Fibroblast of lung (primary cell): ENCODE data around the gene HMG20B. TPM values are rescaled to one million over a fixed set of nuclear protein-coding genes. Genes with fewer than 3 reads are reported as not detected.
"Not testable (repeated sequence)": the region's sequence is repeated elsewhere in the genome, so short reads cannot be mapped to it uniquely, and the experiment has no call there.

Source experiments
- DNase-seq, 2 donors: peaks; one replicate each; pipeline versions ENCODE4 v3.0.0 to v3.0.0-alpha.2; 2010; ENCODE audit warnings: low read depth in 2 of 2
- H2AFZ ChIP-seq: 2 replicates; pipeline ENCODE4 v1.5.1; 2012; ENCODE audit warnings: low read length, control low read depth, inconsistent platforms
- H3K27ac ChIP-seq: 2 replicates; pipeline ENCODE4 v1.5.1; 2011; ENCODE audit warnings: low read length, control low read depth; ENCODE audit not compliant: insufficient read depth
- H3K27me3 ChIP-seq: 2 replicates; pipeline ENCODE4 v1.5.1; 2011; ENCODE audit warnings: mild to moderate bottlenecking, low read length; ENCODE audit not compliant: control insufficient read depth, insufficient read depth
- H3K36me3 ChIP-seq: 2 replicates; pipeline ENCODE4 v1.5.1; 2011; ENCODE audit warnings: low read length; ENCODE audit not compliant: control insufficient read depth, insufficient read depth
- H3K4me1 ChIP-seq: 2 replicates; pipeline ENCODE4 v1.5.1; 2011; ENCODE audit warnings: low read length; ENCODE audit not compliant: control insufficient read depth, insufficient read depth; ENCODE audit errors: extremely low read depth
- H3K4me2 ChIP-seq: 2 replicates; pipeline ENCODE4 v1.5.1; 2011; ENCODE audit warnings: low read length, control low read depth; ENCODE audit not compliant: insufficient read depth; ENCODE audit errors: extremely low read depth
- H3K4me3 ChIP-seq, 4 experiments: fragments of 200-600 bp in 1 of 4; sonication (generic) in 1 of 4; replicated peaks in 1 of 4; 2 replicates each; pipeline ENCODE4 v1.5.1; 2011 to 2016; ENCODE audit warnings: low read length in 4 of 4, low read depth in 3 of 4, mild to moderate bottlenecking in 3 of 4, control low read depth in 2 of 4, inconsistent platforms in 1 of 4, mixed read lengths in 1 of 4; ENCODE audit not compliant: insufficient read depth in 1 of 4; ENCODE audit errors: control extremely low read depth in 1 of 4
- H3K79me2 ChIP-seq: 2 replicates; pipeline ENCODE4 v1.5.1; 2012; ENCODE audit warnings: mild to moderate bottlenecking, low read length, inconsistent platforms; ENCODE audit not compliant: control insufficient read depth, insufficient read depth
- H3K9ac ChIP-seq: 2 replicates; pipeline ENCODE4 v1.5.1; 2011; ENCODE audit warnings: mild to moderate bottlenecking, low read length, control low read depth; ENCODE audit not compliant: insufficient read depth
- H3K9me3 ChIP-seq: 2 replicates; pipeline ENCODE4 v1.5.1; 2012; ENCODE audit warnings: low read depth, low read length; ENCODE audit not compliant: control insufficient read depth, insufficient read depth
- H4K20me1 ChIP-seq: 2 replicates; pipeline ENCODE4 v1.5.1; 2011; ENCODE audit warnings: low read length; ENCODE audit not compliant: control insufficient read depth, insufficient read depth; ENCODE audit errors: extremely low read depth
- EZH2 ChIP-seq: IDR thresholded peaks from 2 replicates; pipeline ENCODE4 v1.5.1; 2012; ENCODE audit warnings: low read length, control low read depth, mild to moderate bottlenecking; ENCODE audit errors: missing control alignments
- polyA plus RNA-seq, 2 donors: library from polyadenylated mRNA; depleted of rRNA in 1 of 2; stranded (reverse) in 1 of 2; unstranded in 1 of 2; fragments of >200 nt; gene quantifications; 2 replicates each; pipeline ENCODE4 v1.2.1, GENCODE V29; 2011 to 2012; ENCODE audit warnings: missing spikeins in 1 of 2
- total RNA-seq: library from RNA; depleted of rRNA; stranded (reverse); fragments of >200 nt; gene quantifications from 2 replicates; pipeline ENCODE4 v1.2.1, GENCODE V29; 2014
- TF ChIP-seq, protein P1 (sequence below), 2 donors: IDR thresholded peaks in 1 of 2; conservative IDR thresholded peaks in 1 of 2; 1 replicate in 1 of 2; 2 replicates in 1 of 2; pipeline ENCODE4 v1.5.1; 2011 to 2012; ENCODE audit warnings: low read length in 2 of 2, control low read depth in 1 of 2, inconsistent platforms in 1 of 2, low read depth in 1 of 2, mild to moderate bottlenecking in 1 of 2

Gene HMG20B
- total and polyA plus RNA-seq, 2 donors (not counting 1 experiment from before 2014, with no cell fraction given): 27.3 to 63.6 TPM

DNA sequence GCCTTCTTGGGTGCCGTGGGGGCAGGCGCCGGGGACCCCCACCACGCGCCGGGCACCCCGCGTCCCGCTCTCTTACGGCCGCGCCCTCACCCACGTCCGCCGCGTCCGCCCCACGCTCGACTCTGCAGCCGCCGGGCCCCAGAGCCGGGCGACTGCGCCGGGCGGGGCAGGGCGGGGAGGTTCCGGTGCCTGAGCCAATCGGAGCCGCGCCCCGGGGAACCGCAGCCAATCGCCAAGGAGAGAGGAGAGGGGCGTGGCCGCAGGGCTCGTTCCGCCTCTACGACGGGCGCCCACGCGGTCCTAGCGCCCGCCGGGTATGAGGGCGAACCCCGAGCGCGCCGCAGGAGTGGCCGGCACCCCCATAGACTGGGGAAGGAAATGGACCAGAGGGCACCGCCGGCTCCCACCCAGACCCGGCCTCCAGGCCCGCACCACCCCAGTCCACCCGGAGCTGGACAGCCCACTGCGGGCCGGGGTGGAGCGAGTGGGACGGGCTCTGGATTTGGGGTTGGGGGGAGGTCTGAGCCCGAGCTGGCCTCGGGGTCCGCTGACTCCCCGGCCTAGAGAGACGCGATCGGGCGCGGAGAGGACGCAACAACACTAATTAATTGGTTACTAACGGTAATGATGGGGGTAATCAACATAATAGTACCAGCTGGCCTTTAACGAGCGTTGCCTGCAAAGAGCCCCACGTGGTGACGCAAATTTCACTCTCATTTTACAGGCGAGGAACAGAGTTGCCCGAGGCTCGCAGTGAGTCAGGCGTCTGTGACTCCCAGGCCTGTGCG, 15.1 kb upstream of the HMG20B start, which contains the start of gene MFSD12:
MFSD12 (minus strand) TSS at position 126 of the 788 bp plus-strand sequence. CDS start 183 bp downstream, outside the sequence.
- H3K27ac ChIP-seq: peak within 1 kb of the TSS; percentile 81
- H3K9me3 ChIP-seq: no peaks in the 10 kb centered on the region
- H3K4me3 ChIP-seq: peak within 1 kb of the TSS; percentile 65 to 81 (median 78)
- H3K36me3 ChIP-seq: no peaks in the 10 kb centered on the region
- peak within 1 kb of the TSS; percentile 88 for H3K4me2 ChIP-seq
- H2AFZ ChIP-seq: peak within 1 kb of the TSS; percentile 73
- H3K4me1 ChIP-seq: peaks cover 7% of the 10 kb centered on the region
- H3K79me2 ChIP-seq: peaks cover 19% of the 10 kb centered on the region
- H3K27me3 ChIP-seq: no peaks in the 10 kb centered on the region
- H3K9ac ChIP-seq: peak within 1 kb of the TSS; percentile 75
- no peaks in the 10 kb centered on the region for H4K20me1 ChIP-seq
- peak; percentile 92 to 93 for DNase-seq
- TF ChIP-seq, protein P1, sequence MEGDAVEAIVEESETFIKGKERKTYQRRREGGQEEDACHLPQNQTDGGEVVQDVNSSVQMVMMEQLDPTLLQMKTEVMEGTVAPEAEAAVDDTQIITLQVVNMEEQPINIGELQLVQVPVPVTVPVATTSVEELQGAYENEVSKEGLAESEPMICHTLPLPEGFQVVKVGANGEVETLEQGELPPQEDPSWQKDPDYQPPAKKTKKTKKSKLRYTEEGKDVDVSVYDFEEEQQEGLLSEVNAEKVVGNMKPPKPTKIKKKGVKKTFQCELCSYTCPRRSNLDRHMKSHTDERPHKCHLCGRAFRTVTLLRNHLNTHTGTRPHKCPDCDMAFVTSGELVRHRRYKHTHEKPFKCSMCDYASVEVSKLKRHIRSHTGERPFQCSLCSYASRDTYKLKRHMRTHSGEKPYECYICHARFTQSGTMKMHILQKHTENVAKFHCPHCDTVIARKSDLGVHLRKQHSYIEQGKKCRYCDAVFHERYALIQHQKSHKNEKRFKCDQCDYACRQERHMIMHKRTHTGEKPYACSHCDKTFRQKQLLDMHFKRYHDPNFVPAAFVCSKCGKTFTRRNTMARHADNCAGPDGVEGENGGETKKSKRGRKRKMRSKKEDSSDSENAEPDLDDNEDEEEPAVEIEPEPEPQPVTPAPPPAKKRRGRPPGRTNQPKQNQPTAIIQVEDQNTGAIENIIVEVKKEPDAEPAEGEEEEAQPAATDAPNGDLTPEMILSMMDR (conservative IDR thresholded peaks at IDR 0.05 in 1 of 2, IDR thresholded peaks at IDR 0.05 in 1 of 2; ENCODE audit: low read depth in 1 of 2, low read length in 2 of 2): no peak
- TF ChIP-seq EZH2: no peak

DNA sequence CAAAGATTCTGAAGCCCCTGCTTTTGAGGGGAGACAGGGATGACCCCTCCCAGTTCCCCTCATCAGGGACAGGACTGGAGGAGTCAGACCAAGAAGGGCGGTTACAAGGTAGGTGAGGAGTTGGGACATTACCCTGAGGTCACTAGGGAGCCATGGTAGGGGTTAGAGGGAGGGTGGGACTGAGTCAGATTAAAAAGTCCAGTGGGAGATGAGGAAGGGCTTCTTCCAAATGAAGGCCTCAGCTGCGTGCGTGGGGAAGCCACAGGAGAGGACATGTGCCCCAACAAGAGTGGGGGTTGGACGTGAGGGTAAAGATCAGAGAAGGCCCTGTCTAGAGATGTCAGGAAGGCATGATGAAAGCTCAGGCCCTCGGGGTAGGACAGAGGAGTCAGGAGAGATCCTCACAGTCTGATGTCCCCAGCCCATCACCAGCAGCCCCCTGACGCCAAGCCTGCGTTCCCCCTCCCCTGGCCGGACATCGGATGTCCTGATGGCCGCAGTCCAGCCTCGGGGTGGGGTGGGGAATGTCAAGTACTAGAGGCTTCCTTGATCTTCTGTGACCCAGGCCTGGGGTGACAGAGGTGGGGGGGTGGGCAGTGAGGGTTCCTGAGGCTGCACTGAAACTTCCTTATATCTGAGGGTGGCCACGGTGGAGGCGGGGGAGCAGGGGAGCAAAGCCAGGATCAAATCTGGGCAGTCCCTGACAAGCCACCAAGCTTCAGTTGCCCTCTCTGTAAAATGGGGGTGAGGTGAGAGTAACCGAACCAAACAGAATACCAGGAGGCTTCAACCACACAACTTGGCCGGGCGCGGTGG, 8.8 kb upstream of the HMG20B start:
- Histone ChIP-seq H3K9me3 (no peaks in the 10 kb centered on the region), H4K20me1 (no peaks in the 10 kb centered on the region), H3K27ac (no peak overlapping the region), H3K79me2 (no peaks in the 10 kb centered on the region), H3K4me3 (no peak overlapping the region), H3K27me3 (no peaks in the 10 kb centered on the region), H3K4me2 (no peak overlapping the region), H3K36me3 (no peaks in the 10 kb centered on the region), H2AFZ (no peak overlapping the region), H3K4me1 (no peaks in the 10 kb centered on the region), H3K9ac (no peak overlapping the region)
- no peak for TF ChIP-seq EZH2
- TF ChIP-seq, protein P1 (conservative IDR thresholded peaks at IDR 0.05 in 1 of 2, IDR thresholded peaks at IDR 0.05 in 1 of 2; ENCODE audit: low read depth in 1 of 2, low read length in 2 of 2): no peak
- DNase-seq: no peak

DNA sequence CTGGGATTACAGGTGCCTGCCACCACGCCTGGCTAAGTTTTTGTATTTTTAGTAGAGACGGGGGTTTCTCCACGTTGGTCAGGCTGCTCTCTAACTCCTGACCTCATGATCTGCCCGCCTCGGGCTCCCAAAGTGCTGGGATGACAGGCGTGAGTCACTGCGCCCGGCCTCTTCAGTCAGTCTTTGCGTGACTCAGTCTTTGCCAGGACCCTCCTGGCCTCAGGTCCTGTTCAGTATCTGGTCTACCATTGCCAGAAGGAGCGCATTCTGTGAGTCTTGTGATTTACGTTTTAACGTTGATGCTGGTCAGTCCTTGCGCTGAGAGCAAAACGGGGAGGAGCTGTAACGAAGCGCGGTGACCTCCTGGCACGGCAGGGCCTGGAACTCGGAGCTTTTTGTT, 7.6 kb upstream of the HMG20B start:
- Histone ChIP-seq H4K20me1 (no peaks in the 10 kb centered on the region), H3K79me2 (no peaks in the 10 kb centered on the region), H3K27me3 (no peaks in the 10 kb centered on the region), H2AFZ (no peak overlapping the region), H3K4me2 (no peak overlapping the region), H3K27ac (no peak overlapping the region), H3K9ac (no peak overlapping the region), H3K36me3 (no peaks in the 10 kb centered on the region), H3K9me3 (no peaks in the 10 kb centered on the region), H3K4me1 (no peaks in the 10 kb centered on the region), H3K4me3 (no peak overlapping the region)
- DNase-seq: peak in 1 of 2 donors; percentile 88
- no peak for TF ChIP-seq EZH2
- TF ChIP-seq, protein P1 (conservative IDR thresholded peaks at IDR 0.05 in 1 of 2, IDR thresholded peaks at IDR 0.05 in 1 of 2; ENCODE audit: low read depth in 1 of 2, low read length in 2 of 2): no peak

DNA sequence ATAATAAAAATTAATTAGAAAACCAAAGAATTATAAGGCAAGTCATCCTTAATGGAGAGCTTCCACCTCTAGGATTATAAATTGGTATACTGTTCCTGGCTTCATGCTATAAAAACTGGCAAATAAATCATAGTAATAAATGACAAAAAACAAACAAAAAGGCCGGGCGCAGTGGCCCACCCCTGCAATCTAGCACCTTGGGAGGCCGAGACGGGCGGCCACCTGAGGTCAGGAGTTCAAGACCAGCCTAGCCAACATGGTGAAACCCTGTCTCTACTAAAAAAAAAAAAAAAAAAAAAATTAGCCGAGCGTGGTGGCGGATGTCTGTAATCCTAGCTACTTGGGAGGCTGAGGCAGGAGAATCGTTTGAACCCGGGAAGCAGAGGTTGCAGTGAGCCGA, 2.7 kb upstream of the HMG20B start:
- H3K4me2 ChIP-seq, H3K4me3 ChIP-seq, H3K9ac ChIP-seq, H3K36me3 ChIP-seq, H3K79me2 ChIP-seq, H3K9me3 ChIP-seq, H2AFZ ChIP-seq, DNase-seq, H3K4me1 ChIP-seq, H3K27ac ChIP-seq, H3K27me3 ChIP-seq, H4K20me1 ChIP-seq: not testable (repeated sequence)
